Fibroblast of villous mesenchyme (primary cell): ENCODE results near the gene ITGA7. TPM values are rescaled to one million over a fixed set of nuclear protein-coding genes. Genes with fewer than 3 reads are reported as not detected.

ENCODE experiments used
- DNase-seq: peaks from one replicate; pipeline ENCODE4 v3.0.0-alpha.2; 2010; ENCODE audit warnings: low read depth
- H3K4me3 ChIP-seq: 2 replicates; pipeline ENCODE4 v1.5.1; 2011; ENCODE audit warnings: low read depth, mild to moderate bottlenecking, low read length
- CTCF ChIP-seq: IDR thresholded peaks from 2 replicates; pipeline ENCODE4 v1.5.1; 2012; ENCODE audit warnings: low read depth, mild to moderate bottlenecking, low read length; ENCODE audit not compliant: insufficient read depth
- small RNA-seq: library from RNA; depleted of rRNA; stranded (forward); fragments of <200 nt; gene quantifications from one replicate; pipeline ENCODE3, GENCODE V24; 2012
- total RNA-seq: library from RNA; depleted of rRNA; stranded (reverse); fragments of >200 nt; gene quantifications from 2 replicates; pipeline ENCODE4 v1.2.3, GENCODE V29; 2012

The ITGA7 gene
- total RNA-seq, 1 donor: 1.3 TPM

GRCh38 chr12:55642267-55642666 lies 65.4 kb downstream of the ITGA7 start:
- no peak for TF ChIP-seq CTCF
- H3K4me3 ChIP-seq: no peak overlapping the region
- no peak for DNase-seq

DNA sequence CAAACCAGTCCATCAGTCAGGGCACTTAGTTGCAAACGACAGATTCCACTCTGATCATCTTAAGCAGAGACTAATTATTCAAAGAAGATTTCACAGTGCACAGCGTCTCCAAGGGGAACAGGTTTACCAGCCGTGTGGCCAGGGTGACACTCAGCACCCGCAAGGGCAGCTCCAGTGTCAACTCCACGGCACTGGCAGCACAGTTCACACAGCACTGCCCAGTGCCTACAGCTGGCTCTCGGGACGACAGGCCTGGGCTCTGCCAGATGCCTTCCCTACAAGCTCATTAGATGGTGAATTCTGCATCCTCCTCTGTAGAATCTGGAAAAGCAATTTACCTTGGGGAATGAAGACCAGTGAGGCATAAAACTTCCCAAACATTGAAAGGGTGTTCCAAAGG lies 66.1 kb downstream of the ITGA7 start:
- TF ChIP-seq CTCF: no peak
- DNase-seq: no peak
- H3K4me3 ChIP-seq: no peak overlapping the region

- no peak for TF ChIP-seq CTCF
- no peak for DNase-seq
- H3K4me3 ChIP-seq: no peak overlapping the region
Observed at GRCh38 chr12:55637467-55637866, 70.2 kb downstream of the ITGA7 start.

GRCh38 chr12:55636853-55637252 lies 70.9 kb downstream of the ITGA7 start, which contains the start of gene OR10P1:
OR10P1 (plus strand) TSS chr12:55636892; CDS start chr12:55636892, 0 bp downstream.
- no peak for TF ChIP-seq CTCF
- no peak for DNase-seq
- no peak within 1 kb of the TSS for H3K4me3 ChIP-seq

GRCh38 chr12:55636116-55636655 lies 71.5 kb downstream of the ITGA7 start:
- no peak for TF ChIP-seq CTCF
- DNase-seq: no peak

More at GRCh38 chr12:55636116-55636655, 71.5 kb downstream of the ITGA7 start:
- H3K4me3 ChIP-seq: no peak overlapping the region

Small RNA genes lying within 50 kb of the gene (small RNA-seq; reads per million reads assigned to genes)
- gene AC009779.1 (not detected), gene AC009779.5 (not detected), gene RF00017 (not detected)

Other genes with a start within 250 kb of the ITGA7 start
- gene OR6C70, start 237.8 kb downstream of the ITGA7 start, total RNA-seq: not detected in 2 replicates
- gene OR6C68, start 215.5 kb downstream of the ITGA7 start, total RNA-seq: not detected in 2 replicates
- gene OR6C4, start 158.3 kb downstream of the ITGA7 start, total RNA-seq: not detected in 2 replicates
- gene OR2AP1, start 135.4 kb downstream of the ITGA7 start, total RNA-seq: not detected in 2 replicates
- under 0.01 TPM in 1 of 2 replicates, not detected in the other for gene OR10P1, start 71.0 kb downstream of the ITGA7 start, total RNA-seq
- gene BLOC1S1, start 8.1 kb upstream of the ITGA7 start, total RNA-seq: 36.3 and 54.4 TPM in 2 replicates
- gene RDH5, start 12.5 kb upstream of the ITGA7 start, total RNA-seq: 3.9 and 6.0 TPM in 2 replicates
- gene CD63, start 21.1 kb upstream of the ITGA7 start, total RNA-seq: 2,280 and 2,284 TPM in 2 replicates
- 3.9 and 6.5 TPM in 2 replicates for gene GDF11, start 35.2 kb upstream of the ITGA7 start, total RNA-seq
- gene SARNP, start 109.8 kb upstream of the ITGA7 start, total RNA-seq: 86.7 and 94.6 TPM in 2 replicates
- 18.0 and 21.6 TPM in 2 replicates for gene ORMDL2, start 110.1 kb upstream of the ITGA7 start, total RNA-seq
- 31.2 and 48.4 TPM in 2 replicates for gene DNAJC14, start 121.7 kb upstream of the ITGA7 start, total RNA-seq
- gene MMP19, start 135.0 kb upstream of the ITGA7 start, total RNA-seq: 9.1 and 9.7 TPM in 2 replicates
- 32.2 and 32.8 TPM in 2 replicates for gene PYM1, start 220.0 kb upstream of the ITGA7 start, total RNA-seq
- gene DGKA, start 223.3 kb upstream of the ITGA7 start, total RNA-seq: 34.8 and 45.8 TPM in 2 replicates